Caco-2 (cell line): Measurements from ENCODE around the gene ZBED4. TPM values are rescaled to one million over a fixed set of nuclear protein-coding genes. Genes with fewer than 3 reads are reported as not detected.

Experiments
- BruUV-seq: library from RNA; stranded (reverse); fragments of 400-500 nt; replicated peaks from 2 replicates; lab custom pipeline; 2021; lab: Mats Ljungman, UMichigan
- CTCF ChIA-PET: fragments of 300-600 bp; sonication (Branson Sonifier 250); formaldehyde crosslinking; loops from one replicate; lab custom pipeline; 2022; ENCODE audit warnings: antibody characterized with exemption; lab: Charles Lee
- POLR2A ChIA-PET: fragments of 300-600 bp; sonication (Branson Sonifier 250); formaldehyde crosslinking; loops from one replicate; lab custom pipeline; 2022; ENCODE audit warnings: antibody characterized with exemption; lab: Charles Lee
- DNase-seq, 2 experiments: peaks; one replicate each; pipeline versions ENCODE4 v3.0.0 to v3.0.0-alpha.2; 2020 to 2022
- H3K27me3 ChIP-seq: replicated peaks from 2 replicates; pipeline ENCODE4 v1.6.0; 2011; ENCODE audit warnings: low read length; ENCODE audit not compliant: control insufficient read depth, insufficient read depth
- H3K36me3 ChIP-seq: 2 replicates; pipeline ENCODE4 v1.5.1; 2011; ENCODE audit warnings: low read length; ENCODE audit not compliant: control insufficient read depth, insufficient read depth
- H3K4me1 ChIP-seq: fragments of 250-450 bp; sonication (Bioruptor Pico); 2 replicates; pipeline ENCODE4 v1.5.1; 2020; ENCODE audit warnings: mild to moderate bottlenecking
- H3K4me3 ChIP-seq: 2 replicates; pipeline ENCODE4 v1.5.1; 2011; ENCODE audit warnings: low read depth, mild to moderate bottlenecking, control low read depth, low read length
- H3K9me3 ChIP-seq: fragments of 250-450 bp; sonication (Bioruptor Pico); 2 replicates; pipeline ENCODE4 v1.5.1; 2020; ENCODE audit warnings: mild to moderate bottlenecking, moderate library complexity
- H3K27ac Mint-ChIP-seq: one replicate; pipeline ENCODE4 v1.8.0; 2022; ENCODE audit warnings: mixed read lengths; ENCODE audit not compliant: unreplicated experiment
- H3K27me3 Mint-ChIP-seq: one replicate; pipeline ENCODE4 v1.8.0; 2022; ENCODE audit warnings: mixed read lengths; ENCODE audit not compliant: insufficient read depth, unreplicated experiment
- H3K36me3 Mint-ChIP-seq: one replicate; pipeline ENCODE4 v1.8.0; 2022; ENCODE audit warnings: mild to moderate bottlenecking, mixed read lengths; ENCODE audit not compliant: insufficient read depth, unreplicated experiment
- H3K4me1 Mint-ChIP-seq: one replicate; pipeline ENCODE4 v1.8.0; 2022; ENCODE audit warnings: low read depth, mixed read lengths; ENCODE audit not compliant: unreplicated experiment
- H3K4me3 Mint-ChIP-seq: one replicate; pipeline ENCODE4 v1.8.0; 2022; ENCODE audit warnings: mild to moderate bottlenecking, moderate library complexity, mixed read lengths; ENCODE audit not compliant: unreplicated experiment
- H3K9me3 Mint-ChIP-seq: one replicate; pipeline ENCODE4 v1.8.0; 2022; ENCODE audit warnings: mixed read lengths; ENCODE audit not compliant: unreplicated experiment
- CTCF ChIP-seq, 2 experiments: fragments of 200-600 bp in 1 of 2; IDR thresholded peaks; 1 replicate in 1 of 2; 2 replicates in 1 of 2; pipeline versions ENCODE4 v1.5.1 to v1.8.0; 2011 to 2022; ENCODE audit warnings: antibody characterized with exemption in 1 of 2, control low read depth in 1 of 2, inconsistent platforms in 1 of 2, low read depth in 1 of 2, low read length in 1 of 2, mild to moderate bottlenecking in 1 of 2, moderate library complexity in 1 of 2; ENCODE audit not compliant: insufficient read depth in 1 of 2, severe bottlenecking in 1 of 2, unreplicated experiment in 1 of 2
- intact Hi-C: fragments of 100-400 bp; cut with micrococcal nuclease; formaldehyde crosslinking; loops from one replicate; pipeline ENCODE4 v1.10.0; 2022; ENCODE audit not compliant: unreplicated experiment
- total RNA-seq: library from RNA; stranded (reverse); gene quantifications from 2 replicates; pipeline ENCODE4 v1.2.3, GENCODE V29; 2022

ZBED4 gene
- total RNA-seq, 1 experiment from 2014 or later, result 17.3 TPM

GRCh38 chr22:49928185-49928495 is 74.5 kb downstream of the ZBED4 start:
- Mint-ChIP-seq H3K4me3 (peak overlapping the region; percentile 40), H3K27me3 (no peaks in the 10 kb centered on the region), H3K9me3 (no peaks in the 10 kb centered on the region), H3K36me3 (peaks cover 3% of the 10 kb centered on the region), H3K4me1 (no peaks in the 10 kb centered on the region), H3K27ac (no peak overlapping the region)
- no peaks in the 10 kb centered on the region for H3K9me3 ChIP-seq
- H3K4me1 ChIP-seq, result no peaks in the 10 kb centered on the region; the same call in none of the 2 replicates
- CTCF ChIA-PET, result no interaction called here
- no peaks in the 10 kb centered on the region for H3K36me3 ChIP-seq
- no peak for DNase-seq
- TF ChIP-seq CTCF (IDR thresholded peaks at IDR 0.05; ENCODE audit: insufficient read depth in 1 of 2, low read depth in 1 of 2, low read length in 1 of 2, severe bottlenecking in 1 of 2, unreplicated experiment in 1 of 2), result no peak
- BruUV-seq, result no TSS peak
- no peak overlapping the region for H3K4me3 ChIP-seq
- POLR2A ChIA-PET, result no interaction called here
- H3K27me3 ChIP-seq, result no peaks in the 10 kb centered on the region
- intact Hi-C loops, result no loop called here

GRCh38 chr22:49928555-49929210 is 75.0 kb downstream of the ZBED4 start:
- Histone ChIP-seq H3K27me3 (no peaks in the 10 kb centered on the region), H3K9me3 (no peaks in the 10 kb centered on the region), H3K4me3 (no peak overlapping the region), H3K4me1 (no peaks in the 10 kb centered on the region; the same call in none of the 2 replicates), H3K36me3 (no peaks in the 10 kb centered on the region)
- H3K4me1 Mint-ChIP-seq, result no peaks in the 10 kb centered on the region
- POLR2A ChIA-PET, result no interaction called here
- TF ChIP-seq CTCF (IDR thresholded peaks at IDR 0.05; ENCODE audit: insufficient read depth in 1 of 2, low read depth in 1 of 2, low read length in 1 of 2, severe bottlenecking in 1 of 2, unreplicated experiment in 1 of 2), result no peak
- no peak overlapping the region for H3K27ac Mint-ChIP-seq
- no peak for DNase-seq
- H3K9me3 Mint-ChIP-seq, result no peaks in the 10 kb centered on the region
- no peaks in the 10 kb centered on the region for H3K27me3 Mint-ChIP-seq
- no TSS peak for BruUV-seq
- intact Hi-C loops, result no loop called here
- H3K4me3 Mint-ChIP-seq, result peak overlapping the region; percentile 40
- peaks cover 6% of the 10 kb centered on the region for H3K36me3 Mint-ChIP-seq
- CTCF ChIA-PET, result no interaction called here

DNA sequence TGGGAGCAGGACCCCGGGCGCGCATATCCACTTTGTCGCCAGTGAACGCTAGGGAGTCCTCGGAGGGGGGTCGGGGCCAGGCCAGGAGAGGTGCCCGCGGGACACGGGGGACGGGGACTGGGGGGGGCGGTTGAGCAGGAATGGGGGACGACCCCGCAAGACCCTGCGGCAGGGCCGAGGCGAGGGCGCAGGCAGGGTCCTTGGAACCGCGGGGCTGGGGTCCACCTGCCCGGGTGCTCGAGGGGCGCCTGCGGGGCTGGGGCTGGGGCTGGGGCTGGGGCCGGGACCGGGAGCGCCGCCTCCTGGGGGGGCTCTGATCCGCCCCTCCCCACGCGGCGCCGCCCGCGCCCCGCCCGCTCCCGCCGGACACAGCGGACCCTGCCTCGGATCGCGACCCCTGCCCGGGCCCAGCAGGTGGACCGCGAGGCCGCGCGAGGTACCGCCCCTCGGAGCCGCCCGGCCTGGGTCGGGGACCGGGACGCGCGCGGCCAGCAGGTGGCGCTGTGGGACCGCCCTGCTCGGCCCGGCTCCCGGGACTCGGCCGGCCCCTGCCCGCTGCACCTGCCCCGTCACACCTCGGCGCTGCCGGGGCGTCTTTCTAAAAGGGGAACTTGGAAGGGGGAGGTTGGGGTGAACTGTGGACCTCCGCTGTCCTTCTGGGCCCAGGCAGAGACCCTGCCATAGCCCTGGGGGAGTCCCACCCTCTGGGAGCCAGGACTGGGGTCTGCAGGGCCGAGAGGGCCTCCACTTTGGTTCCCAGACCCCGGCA is 75.8 kb downstream of the ZBED4 start:
- no peak overlapping the region for H3K27ac Mint-ChIP-seq
- POLR2A ChIA-PET, result no interaction called here

More for the DNA sequence above, 75.8 kb downstream of the ZBED4 start:
- intact Hi-C loops, result no loop called here
- no peaks in the 10 kb centered on the region for H3K27me3 ChIP-seq
- no peaks in the 10 kb centered on the region; the same call in none of the 2 replicates for H3K4me1 ChIP-seq
- Mint-ChIP-seq H3K4me1 (no peaks in the 10 kb centered on the region), H3K27me3 (no peaks in the 10 kb centered on the region), H3K9me3 (no peaks in the 10 kb centered on the region), H3K4me3 (no peak overlapping the region), H3K36me3 (peaks cover 6% of the 10 kb centered on the region)
- peak in 1 of 2 experiments; percentile 88 for DNase-seq
- BruUV-seq, result no TSS peak
- no peaks in the 10 kb centered on the region for H3K36me3 ChIP-seq
- no peaks in the 10 kb centered on the region for H3K9me3 ChIP-seq
- CTCF ChIA-PET, result interaction anchor here (2.0 to 2.1 kb wide), 2 partner anchors 22 to 101 kb away, joined by 19 to 45 read pairs; no protein-coding TSS in a partner anchor
- peak; percentile 48 to 83 for TF ChIP-seq CTCF (IDR thresholded peaks at IDR 0.05; ENCODE audit: insufficient read depth in 1 of 2, low read depth in 1 of 2, low read length in 1 of 2, severe bottlenecking in 1 of 2, unreplicated experiment in 1 of 2)
- no peak overlapping the region for H3K4me3 ChIP-seq
